ENCODE results near the gene PDGFD.

- TF ChIP-seq SUZ12 (IDR thresholded peaks at IDR 0.05) (no peak), L3MBTL2 (conservative IDR thresholded peaks at IDR 0.05) (no peak)
These were observed 139.4 kb downstream of the PDGFD start for GRCh38 chr11:104024572-104024971.
